Keratinocyte (primary cell): ENCODE measurements around the gene EPSTI1. TPM values are rescaled to one million over a fixed set of nuclear protein-coding genes. Genes with fewer than 3 reads are reported as not detected.
A peak's percentile ranks its signal among the peaks of the same experiment; 100 is the strongest.

Experiments
- DNase-seq: peaks from one replicate; pipeline ENCODE4 v3.0.0-alpha.2; 2011; ENCODE audit warnings: low read depth, missing footprints, low spot score
- FAIRE-seq: peaks from 2 replicates; lab custom pipeline; 2011; peaks lifted over from hg19 to GRCh38; lab: Jason Lieb, UNC
- H2AFZ ChIP-seq: 2 replicates; pipeline ENCODE4 v1.6.0; 2012; ENCODE audit warnings: low read length, control low read depth, inconsistent platforms; ENCODE audit not compliant: control insufficient read depth
- H3K27ac ChIP-seq: 2 replicates; pipeline ENCODE4 v1.5.1; 2011; ENCODE audit warnings: low read length; ENCODE audit not compliant: control insufficient read depth, insufficient read depth
- H3K27me3 ChIP-seq: 3 replicates; pipeline ENCODE4 v1.6.0; 2011; ENCODE audit warnings: low read length; ENCODE audit not compliant: control insufficient read depth, insufficient read depth; ENCODE audit errors: extremely low read depth
- H3K36me3 ChIP-seq, 2 experiments: 2 replicates in 1 of 2; 3 replicates in 1 of 2; pipeline ENCODE4 v1.5.1; 2011; ENCODE audit warnings: low read length in 2 of 2, mild to moderate bottlenecking in 1 of 2; ENCODE audit not compliant: control insufficient read depth in 2 of 2, insufficient read depth in 2 of 2; ENCODE audit errors: extremely low read depth in 1 of 2
- H3K4me1 ChIP-seq: 3 replicates; pipeline ENCODE4 v1.5.1; 2011; ENCODE audit warnings: low read length; ENCODE audit not compliant: control insufficient read depth, insufficient read depth; ENCODE audit errors: extremely low read depth
- H3K4me2 ChIP-seq: 3 replicates; pipeline ENCODE4 v1.6.0; 2011; ENCODE audit warnings: low read depth, low read length; ENCODE audit not compliant: control insufficient read depth, insufficient read depth; ENCODE audit errors: extremely low read depth
- H3K4me3 ChIP-seq, 3 experiments: fragments of 200-600 bp in 1 of 3; sonication (generic) in 1 of 3; 2 replicates in 2 of 3; 3 replicates in 1 of 3; pipeline ENCODE4 v1.5.1; 2011 to 2016; ENCODE audit warnings: low read length in 3 of 3, mild to moderate bottlenecking in 3 of 3, control low read depth in 2 of 3, inconsistent platforms in 1 of 3, low read depth in 1 of 3, mixed read lengths in 1 of 3, mixed run types in 1 of 3, moderate library complexity in 1 of 3; ENCODE audit not compliant: control insufficient read depth in 2 of 3, insufficient read depth in 2 of 3; ENCODE audit errors: extremely low read depth in 1 of 3
- H3K79me2 ChIP-seq: 2 replicates; pipeline ENCODE4 v1.6.0; 2012; ENCODE audit warnings: low read length; ENCODE audit not compliant: control insufficient read depth, insufficient read depth
- H3K9ac ChIP-seq: 3 replicates; pipeline ENCODE4 v1.6.0; 2011; ENCODE audit warnings: low read length; ENCODE audit not compliant: control insufficient read depth, insufficient read depth; ENCODE audit errors: extremely low read depth
- H3K9me1 ChIP-seq: 3 replicates; pipeline ENCODE4 v1.6.0; 2011; ENCODE audit warnings: low read length; ENCODE audit not compliant: control insufficient read depth, insufficient read depth; ENCODE audit errors: extremely low read depth
- H3K9me3 ChIP-seq: 2 replicates; pipeline ENCODE4 v1.5.1; 2012; ENCODE audit warnings: low read depth, low read length; ENCODE audit not compliant: control insufficient read depth
- H4K20me1 ChIP-seq: 3 replicates; pipeline ENCODE4 v1.6.0; 2011; ENCODE audit warnings: low read length; ENCODE audit not compliant: control insufficient read depth, insufficient read depth; ENCODE audit errors: extremely low read depth
- CTCF ChIP-seq, 3 experiments: IDR thresholded peaks in 1 of 3; conservative IDR thresholded peaks in 1 of 3; optimal IDR thresholded peaks in 1 of 3; 2 replicates in 2 of 3; 3 replicates in 1 of 3; pipeline versions ENCODE3 to v1.5.1; 2011; ENCODE audit warnings: low read length in 3 of 3, mild to moderate bottlenecking in 3 of 3, moderate library complexity in 2 of 3, control low read depth in 1 of 3, inconsistent platforms in 1 of 3; ENCODE audit not compliant: insufficient read depth in 2 of 3; ENCODE audit errors: extremely low read depth in 1 of 3
- EZH2 ChIP-seq: IDR thresholded peaks from one replicate; pipeline ENCODE4 v1.6.1; 2012; ENCODE audit warnings: inconsistent platforms, mild to moderate bottlenecking, low read length, moderate library complexity
- dilution Hi-C: fragments of 300-500 bp; cut with MboI; formaldehyde crosslinking; loops from one replicate; pipeline ENCODE4 v1.7.0; 2020; ENCODE audit warnings: low sequenced_read_pairs; ENCODE audit not compliant: extremely low pct_ligation_motif_present
- polyA plus RNA-seq, 5 experiments: library from polyadenylated mRNA; depleted of rRNA in 3 of 5; stranded (reverse) in 3 of 5; stranded (forward) in 1 of 5; unstranded in 1 of 5; fragments of >200 nt; gene quantifications; 1 replicate in 1 of 5; 2 replicates in 3 of 5; 3 replicates in 1 of 5; pipeline versions ENCODE4 v1.2.1 to v1.2.3, GENCODE V29; 2011 to 2012; ENCODE audit warnings: missing spikeins in 2 of 5, low read depth in 1 of 5, low replicate concordance in 1 of 5

EPSTI1 gene
- polyA plus RNA-seq, 1 donor (not counting 4 experiments of a cell fraction or from before 2014, with no cell fraction given), result 13.0 TPM

DNA sequence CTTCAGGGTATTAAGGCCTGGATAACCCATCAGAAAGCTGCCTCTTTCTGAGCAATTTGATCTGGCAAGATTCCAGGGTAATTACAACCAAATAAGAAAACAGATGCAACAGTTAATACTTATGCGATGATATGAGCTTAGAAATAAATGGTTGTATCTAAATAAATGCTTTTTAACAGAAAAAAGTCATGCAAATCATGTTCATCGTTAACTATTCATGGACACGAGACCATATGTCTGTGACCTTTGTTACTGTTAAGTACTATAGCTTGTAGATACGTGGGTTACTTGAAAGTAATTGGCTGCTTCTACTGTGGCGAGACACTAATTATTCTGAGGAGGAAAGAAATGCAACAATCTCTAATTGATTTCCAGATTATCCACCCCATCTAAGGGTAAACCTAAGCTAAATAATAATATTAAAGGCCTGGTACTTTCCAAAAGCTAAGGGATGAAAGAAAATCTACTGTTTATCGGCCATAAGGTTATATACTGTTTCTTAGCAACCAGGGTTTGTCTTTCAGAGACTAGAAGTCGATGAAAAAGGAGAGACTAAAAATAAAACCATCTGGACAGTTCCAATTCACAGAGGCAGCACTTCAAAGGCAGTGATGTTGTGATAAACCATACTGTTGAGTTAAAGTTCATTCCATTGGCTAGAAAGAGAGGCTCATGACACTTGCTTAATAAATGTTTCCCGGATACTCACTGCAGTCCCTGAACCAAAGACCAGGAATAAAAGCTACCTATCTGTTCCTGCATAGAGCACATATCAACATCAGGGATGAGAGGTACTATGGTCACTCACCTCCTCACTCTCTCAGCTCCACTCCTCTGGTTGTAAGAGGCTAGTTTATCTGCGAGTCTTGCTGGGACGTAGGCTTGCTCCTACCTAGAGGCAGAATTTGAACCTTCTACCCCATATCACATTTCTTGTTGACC is 1.5 kb downstream of the EPSTI1 start:
- no peak overlapping the region for H3K27ac ChIP-seq
- no peaks in the 10 kb centered on the region for H3K27me3 ChIP-seq
- DNase-seq (no peak), FAIRE-seq (peak; percentile 67)
- H3K9ac ChIP-seq, result no peak overlapping the region
- peak overlapping the region; percentile 65 for H3K4me2 ChIP-seq
- dilution Hi-C loops, result no loop called here
- no peaks in the 10 kb centered on the region for H3K36me3 ChIP-seq
- peaks cover 27% of the 10 kb centered on the region for H3K4me1 ChIP-seq
- no peak for TF ChIP-seq EZH2
- no peak for TF ChIP-seq CTCF (optimal IDR thresholded peaks at IDR 0.05 in 1 of 3, IDR thresholded peaks at IDR 0.05 in 1 of 3, conservative IDR thresholded peaks at IDR 0.05 in 1 of 3; ENCODE audit: extremely low read depth in 1 of 3, insufficient read depth in 2 of 3, low read length in 3 of 3)
- no peaks in the 10 kb centered on the region for H4K20me1 ChIP-seq
- H3K4me3 ChIP-seq, result peak overlapping the region in 2 of 3 experiments; percentile 22 to 47
- H3K9me3 ChIP-seq, result no peaks in the 10 kb centered on the region
- H2AFZ ChIP-seq, result peak overlapping the region; percentile 12
- peaks cover 5% of the 10 kb centered on the region for H3K79me2 ChIP-seq
- no peaks in the 10 kb centered on the region for H3K9me1 ChIP-seq

DNA sequence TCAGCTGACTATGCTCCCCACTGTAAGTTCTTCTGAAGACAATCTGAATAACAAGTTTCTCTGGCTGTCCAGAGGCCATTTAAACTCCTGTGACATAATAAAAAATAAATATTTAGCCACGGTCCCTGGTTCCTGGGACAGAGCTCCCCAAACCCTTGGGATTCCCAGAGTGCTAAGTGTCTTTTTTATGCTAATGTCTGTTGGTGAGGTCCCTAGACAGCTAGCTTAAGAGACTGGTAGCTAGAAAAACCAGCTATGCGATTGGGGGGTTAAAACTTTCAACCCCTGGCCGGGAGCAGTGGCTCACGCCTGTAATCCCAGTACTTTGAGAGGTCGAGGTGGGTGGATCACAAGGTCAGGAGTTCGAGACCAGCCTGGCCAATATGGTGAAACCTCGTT is 5.9 kb downstream of the EPSTI1 start:
- peaks cover 0 to 2% of the 10 kb centered on the region in 2 experiments for H3K36me3 ChIP-seq
- peaks cover 5% of the 10 kb centered on the region for H3K79me2 ChIP-seq
- H3K4me3 ChIP-seq, result no peak overlapping the region
- peak overlapping the region; percentile 40 for H3K4me2 ChIP-seq
- FAIRE-seq, result no peak
- H3K9me3 ChIP-seq, result no peaks in the 10 kb centered on the region
- no peaks in the 10 kb centered on the region for H3K27me3 ChIP-seq
- H2AFZ ChIP-seq, result peak overlapping the region; percentile 63
- H3K27ac ChIP-seq, result no peak overlapping the region
- no peaks in the 10 kb centered on the region for H3K9me1 ChIP-seq
- H4K20me1 ChIP-seq, result no peaks in the 10 kb centered on the region
- H3K4me1 ChIP-seq, result peaks cover 29% of the 10 kb centered on the region
- TF ChIP-seq CTCF (optimal IDR thresholded peaks at IDR 0.05 in 1 of 3, IDR thresholded peaks at IDR 0.05 in 1 of 3, conservative IDR thresholded peaks at IDR 0.05 in 1 of 3; ENCODE audit: extremely low read depth in 1 of 3, insufficient read depth in 2 of 3, low read length in 3 of 3) (no peak), EZH2 (no peak)
- DNase-seq, result no peak
- no peak overlapping the region for H3K9ac ChIP-seq
- dilution Hi-C loops, result no loop called here
